Measurements from ENCODE around the gene FBXL7.

FBXL7 gene

DNA sequence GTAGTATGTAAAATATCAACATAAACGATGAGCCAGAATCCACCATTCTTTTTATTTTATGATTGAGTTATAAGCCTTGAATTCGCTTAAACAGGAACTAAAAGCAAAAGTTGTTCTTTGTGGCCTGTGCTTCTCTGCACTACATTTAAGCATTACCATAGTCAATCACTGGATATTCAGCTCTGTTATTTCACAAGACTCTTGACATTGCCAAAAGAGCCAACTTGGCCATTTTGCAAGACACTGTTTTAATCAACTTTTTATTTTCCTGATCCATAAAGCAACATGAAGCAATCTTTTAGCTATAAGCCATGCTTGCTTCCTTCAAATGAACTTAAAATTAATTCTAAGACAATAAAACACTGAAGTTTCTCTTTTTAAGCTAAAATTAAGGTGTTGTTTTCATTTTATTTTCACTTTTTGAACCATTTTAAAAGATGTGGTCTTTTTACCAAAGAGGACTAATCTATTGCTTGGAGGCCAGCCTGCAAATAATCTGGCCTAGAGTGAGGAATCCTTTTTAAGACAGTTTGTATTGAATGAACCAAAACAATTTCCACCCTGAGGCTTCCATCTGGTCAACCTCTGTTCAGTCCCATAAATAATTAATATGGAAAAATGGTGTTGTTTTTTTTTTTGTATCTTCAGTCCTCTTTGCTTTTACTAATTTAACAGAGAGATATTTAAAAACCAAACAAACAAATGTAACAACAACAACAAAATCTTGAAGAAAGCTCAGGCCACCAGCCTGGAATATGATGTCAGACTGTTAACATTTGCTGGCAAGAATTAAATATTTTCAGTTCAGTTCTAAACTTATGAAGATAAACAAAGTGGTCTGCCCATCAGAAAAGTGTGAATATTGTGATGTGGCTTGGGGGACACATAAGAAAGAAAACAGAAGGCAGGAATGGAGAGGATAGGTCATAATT, 405.2 kb downstream of the FBXL7 start:
- no peak for DNase-seq

DNA sequence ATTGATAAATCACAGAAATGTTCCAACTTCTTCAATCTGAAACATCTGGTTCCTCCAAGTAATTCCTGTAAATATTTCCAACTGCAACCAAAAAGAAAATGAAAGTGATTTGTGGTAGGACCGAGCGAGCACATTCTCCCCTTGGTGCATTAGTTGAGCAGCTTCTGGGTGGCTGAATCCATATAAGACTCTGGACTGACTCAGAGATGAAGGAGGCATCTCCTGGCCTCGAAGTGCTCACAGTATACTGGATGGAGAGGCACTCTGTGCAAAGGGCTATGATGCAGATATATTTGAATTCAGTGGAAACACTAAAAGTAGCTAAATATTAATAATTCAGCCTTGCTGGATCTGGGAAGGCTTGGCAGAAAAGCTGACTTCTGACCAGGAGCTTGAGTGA, 414.7 kb downstream of the FBXL7 start:
- DNase-seq, result no peak

DNA sequence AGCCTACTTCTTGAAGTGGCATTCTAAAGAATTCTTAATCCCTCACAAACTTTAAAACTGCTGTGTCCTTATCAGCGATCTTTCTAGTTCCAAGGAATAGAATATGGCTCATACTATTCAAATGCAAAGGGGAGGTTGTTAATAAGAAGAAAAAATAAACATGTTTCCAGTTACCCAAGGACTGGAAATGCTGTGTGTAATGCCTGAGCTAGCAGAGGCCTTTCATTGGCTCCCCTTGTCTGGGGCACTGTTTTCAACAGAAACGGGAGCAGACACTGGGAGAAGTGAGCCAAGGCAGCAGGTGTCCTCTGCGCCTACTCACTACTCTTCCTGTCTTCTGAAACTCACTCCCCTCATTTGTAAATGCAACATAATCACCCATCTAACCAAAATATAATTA, 426.6 kb downstream of the FBXL7 start:
- DNase-seq, result no peak

GRCh38 chr5:15927710-15928380, 427.9 kb downstream of the FBXL7 start:
- no peak for DNase-seq

GRCh38 chr5:15929611-15930263, 429.8 kb downstream of the FBXL7 start:
- DNase-seq, result no peak

DNA sequence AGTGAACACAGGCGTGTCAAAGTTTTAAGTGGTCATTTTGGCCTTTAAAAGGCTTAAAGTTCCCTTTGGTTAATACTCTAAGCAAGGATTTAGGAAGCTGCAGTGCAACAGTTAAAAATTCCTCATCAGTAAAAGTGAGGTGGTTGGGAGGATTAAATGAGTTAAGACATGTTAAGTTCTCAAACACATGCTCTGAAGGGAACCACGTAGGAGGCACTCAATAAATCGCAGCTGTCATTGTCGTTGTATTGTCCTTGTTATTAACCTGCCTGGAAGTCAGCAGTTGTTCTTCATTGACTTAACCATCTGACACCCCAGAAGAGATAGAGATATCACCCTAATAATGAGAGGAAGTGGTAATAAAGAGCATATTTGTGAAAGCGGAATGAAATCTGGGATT, 432.1 kb downstream of the FBXL7 start:
- DNase-seq, result no peak

DNA sequence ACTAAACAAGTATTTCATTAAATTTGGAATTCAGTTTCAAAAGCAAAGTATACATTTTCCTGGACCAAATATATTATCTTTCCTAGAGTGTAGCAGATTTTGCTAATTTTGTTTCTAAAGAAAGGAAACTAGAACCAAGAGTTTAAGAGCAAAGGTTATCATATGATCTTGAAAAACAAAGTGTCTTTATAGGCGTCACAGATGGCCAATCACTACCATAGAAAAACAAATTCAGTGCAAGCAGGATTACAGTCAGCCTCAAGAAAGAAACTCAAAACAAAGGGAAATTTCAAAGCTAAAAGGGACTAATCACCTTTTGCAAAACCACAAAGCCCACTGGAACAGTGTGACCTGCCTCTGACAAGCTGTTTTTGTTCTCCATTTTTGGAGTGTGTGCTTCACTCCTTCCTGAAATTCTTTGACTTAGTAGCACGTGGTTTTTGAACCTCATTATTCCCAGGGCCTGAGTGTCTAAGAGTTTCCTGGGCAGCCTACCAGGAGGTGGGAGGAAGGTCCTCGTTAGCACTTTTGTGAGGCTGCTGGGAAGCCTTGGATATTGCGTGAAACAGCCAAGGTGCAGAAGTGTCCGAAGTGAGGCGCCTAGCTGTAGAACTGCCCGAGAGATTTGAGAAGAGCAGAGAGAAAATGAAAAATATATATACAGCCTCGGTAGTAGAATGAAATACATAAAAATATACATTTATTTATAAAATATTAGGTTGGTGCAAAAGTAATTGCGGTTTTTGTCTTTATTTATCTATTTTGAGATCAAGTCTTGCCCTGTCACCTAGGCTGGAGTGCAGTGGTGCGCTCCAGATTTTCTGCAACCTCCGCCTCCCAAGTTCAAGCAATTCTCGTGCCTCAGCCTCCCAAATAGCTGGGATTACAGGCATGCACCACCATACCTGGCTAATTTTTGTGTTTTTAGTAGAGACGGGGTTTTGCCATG, 433.6 kb downstream of the FBXL7 start:
- DNase-seq, result no peak

DNA sequence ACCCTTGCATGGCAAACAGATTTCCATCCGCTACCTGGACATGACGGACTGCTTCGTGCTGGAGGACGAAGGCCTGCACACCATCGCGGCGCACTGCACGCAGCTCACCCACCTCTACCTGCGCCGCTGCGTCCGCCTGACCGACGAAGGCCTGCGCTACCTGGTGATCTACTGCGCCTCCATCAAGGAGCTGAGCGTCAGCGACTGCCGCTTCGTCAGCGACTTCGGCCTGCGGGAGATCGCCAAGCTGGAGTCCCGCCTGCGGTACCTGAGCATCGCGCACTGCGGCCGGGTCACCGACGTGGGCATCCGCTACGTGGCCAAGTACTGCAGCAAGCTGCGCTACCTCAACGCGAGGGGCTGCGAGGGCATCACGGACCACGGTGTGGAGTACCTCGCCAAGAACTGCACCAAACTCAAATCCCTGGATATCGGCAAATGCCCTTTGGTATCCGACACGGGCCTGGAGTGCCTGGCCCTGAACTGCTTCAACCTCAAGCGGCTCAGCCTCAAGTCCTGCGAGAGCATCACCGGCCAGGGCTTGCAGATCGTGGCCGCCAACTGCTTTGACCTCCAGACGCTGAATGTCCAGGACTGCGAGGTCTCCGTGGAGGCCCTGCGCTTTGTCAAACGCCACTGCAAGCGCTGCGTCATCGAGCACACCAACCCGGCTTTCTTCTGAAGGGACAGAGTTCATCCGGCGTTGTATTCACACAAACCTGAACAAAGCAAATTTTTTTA, 436.7 kb downstream of the FBXL7 start:
- DNase-seq, result no peak

- DNase-seq, result no peak
Measured at GRCh38 chr5:15937708-15938107, 437.7 kb downstream of the FBXL7 start.

DNA sequence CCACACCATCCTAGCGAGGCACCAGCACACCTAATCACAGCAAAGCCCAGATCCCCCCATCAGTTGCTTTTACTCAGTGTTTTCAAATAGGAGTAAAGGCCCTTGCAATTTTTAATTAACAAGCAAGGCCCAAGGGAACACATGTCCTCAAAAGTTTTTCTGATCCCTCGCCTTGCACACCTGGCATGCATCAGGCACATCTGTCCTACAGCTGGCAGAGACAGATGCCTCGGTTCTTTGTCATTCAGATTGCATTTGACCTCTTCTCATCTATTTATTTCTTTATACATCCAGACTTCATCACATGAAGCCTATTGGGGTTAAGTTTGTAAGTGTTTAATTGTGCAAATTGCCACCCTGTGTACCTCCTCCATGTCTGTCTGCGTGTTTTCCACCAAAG, 438.2 kb downstream of the FBXL7 start:
- no peak for DNase-seq

- DNase-seq, result no peak
Measured at GRCh38 chr5:15938961-15939360, 439.0 kb downstream of the FBXL7 start.

DNA sequence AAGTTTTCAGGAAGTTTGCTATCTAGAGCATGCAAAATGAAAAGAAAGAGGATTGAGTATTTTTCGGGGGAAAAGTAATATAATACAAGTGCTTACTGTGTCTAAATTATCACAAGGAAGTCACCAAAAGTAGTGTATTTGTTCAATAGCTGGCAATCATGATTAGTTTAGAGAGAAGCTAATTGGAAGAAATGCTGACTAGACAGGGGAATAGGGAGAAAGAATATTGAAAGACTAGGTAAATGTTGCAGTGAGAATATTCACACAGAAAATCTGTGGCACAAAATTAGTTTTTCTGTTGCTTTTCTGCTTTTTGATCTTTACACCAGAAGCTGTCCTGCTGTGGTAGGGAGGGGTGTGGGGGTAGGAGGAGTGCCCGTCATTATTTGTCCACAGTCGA, 440.9 kb downstream of the FBXL7 start:
- no peak for DNase-seq

- no peak for DNase-seq
Measured at GRCh38 chr5:15943487-15943886, 443.5 kb downstream of the FBXL7 start.

DNA sequence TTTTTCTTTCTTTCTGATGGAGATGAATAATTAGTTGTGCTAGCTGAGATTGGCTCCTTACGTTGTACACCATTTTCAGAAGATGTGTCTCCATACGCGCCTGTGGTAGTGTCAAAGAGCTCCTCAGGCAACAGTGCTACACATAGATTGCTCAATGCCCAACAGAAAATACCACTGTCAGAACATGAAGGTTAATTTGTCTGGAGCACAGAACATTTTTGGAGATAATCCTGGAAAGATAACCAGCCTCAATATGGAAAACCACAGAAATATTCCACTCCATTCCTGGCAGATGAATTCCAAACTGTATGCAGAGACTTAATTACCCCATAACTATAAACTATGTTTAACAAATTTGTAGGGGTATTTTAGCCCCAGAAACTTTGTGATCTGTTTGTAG, 446.0 kb downstream of the FBXL7 start:
- DNase-seq, result no peak

DNA sequence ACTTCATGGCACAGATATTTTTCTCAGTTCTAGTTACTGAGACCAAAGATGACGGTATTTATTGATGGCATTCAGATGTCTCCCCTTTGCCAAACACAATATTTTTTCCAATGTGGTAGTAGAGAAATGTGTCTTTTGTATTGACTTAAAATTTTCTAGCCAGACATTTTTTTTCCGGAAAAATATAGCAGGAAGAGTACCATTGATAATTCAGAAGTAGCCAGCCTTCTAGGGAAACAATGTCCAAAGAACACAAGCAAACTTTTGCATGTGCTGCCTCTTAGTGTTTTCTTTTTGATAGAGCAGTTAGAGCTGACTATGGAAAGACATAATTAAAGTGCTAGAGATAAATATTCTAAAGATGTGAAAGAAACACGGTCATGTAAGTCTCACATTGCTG, 448.2 kb downstream of the FBXL7 start:
- DNase-seq, result no peak

DNA sequence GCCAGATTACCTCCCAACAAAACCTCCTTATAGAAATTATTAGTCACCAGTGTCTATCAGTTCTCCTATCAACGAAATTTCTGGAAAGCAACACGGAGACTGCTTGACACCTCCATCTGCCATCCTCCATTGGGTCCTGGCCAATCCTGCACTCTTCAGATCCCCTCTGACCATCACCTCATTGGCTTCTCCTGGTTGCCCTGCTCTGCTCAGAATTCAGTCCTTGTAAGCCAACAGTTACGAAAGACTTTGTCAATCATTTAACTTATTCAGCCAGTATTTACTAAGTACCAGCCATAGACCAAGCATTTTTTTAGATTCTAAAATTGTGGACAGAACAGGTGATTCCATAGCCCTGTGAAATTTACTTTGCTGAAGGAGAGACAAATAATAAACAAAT, 451.1 kb downstream of the FBXL7 start:
- DNase-seq, result no peak

DNA sequence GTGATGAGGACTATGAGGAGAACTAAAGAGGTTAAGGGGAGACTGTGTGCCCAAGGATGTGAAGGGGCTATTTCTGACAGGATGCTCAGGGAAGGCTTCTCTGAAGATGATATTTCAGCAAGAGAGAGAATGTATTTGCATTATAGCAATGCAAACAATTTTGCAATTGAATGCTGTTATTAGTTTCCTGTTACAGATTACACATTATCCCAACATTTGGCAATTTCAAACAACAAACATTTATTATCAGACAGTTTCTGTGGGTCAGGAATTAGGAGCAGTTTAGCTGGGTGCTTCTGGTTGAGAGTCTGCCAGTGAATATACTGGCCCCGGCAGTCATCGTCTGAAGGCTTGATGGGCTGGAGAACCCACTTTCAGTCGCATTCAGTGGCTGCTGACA, 451.6 kb downstream of the FBXL7 start:
- no peak for DNase-seq

DNA sequence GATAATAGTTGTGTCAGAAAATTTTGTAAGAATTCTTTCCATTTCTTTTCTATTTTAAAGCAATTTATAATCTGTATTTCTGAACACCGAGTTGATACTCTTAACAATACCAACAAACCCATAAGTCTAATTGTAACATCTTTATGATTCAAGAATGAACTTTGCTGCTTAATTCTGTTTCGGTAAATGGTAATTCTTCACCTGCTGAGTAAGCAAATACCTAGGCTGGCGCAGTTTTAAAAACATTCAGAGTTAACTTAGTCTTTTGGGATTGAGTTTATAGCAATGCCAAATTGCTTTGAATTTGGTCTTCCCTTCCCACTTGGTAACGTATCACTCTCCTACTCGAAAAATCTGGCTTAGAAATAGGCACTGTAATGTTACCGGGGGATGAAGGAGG, 456.6 kb downstream of the FBXL7 start:
- DNase-seq, result no peak

GRCh38 chr5:15957124-15957523, 457.1 kb downstream of the FBXL7 start:
- DNase-seq, result no peak

GRCh38 chr5:15959370-15960164, 459.6 kb downstream of the FBXL7 start:
- DNase-seq, result no peak

DNA sequence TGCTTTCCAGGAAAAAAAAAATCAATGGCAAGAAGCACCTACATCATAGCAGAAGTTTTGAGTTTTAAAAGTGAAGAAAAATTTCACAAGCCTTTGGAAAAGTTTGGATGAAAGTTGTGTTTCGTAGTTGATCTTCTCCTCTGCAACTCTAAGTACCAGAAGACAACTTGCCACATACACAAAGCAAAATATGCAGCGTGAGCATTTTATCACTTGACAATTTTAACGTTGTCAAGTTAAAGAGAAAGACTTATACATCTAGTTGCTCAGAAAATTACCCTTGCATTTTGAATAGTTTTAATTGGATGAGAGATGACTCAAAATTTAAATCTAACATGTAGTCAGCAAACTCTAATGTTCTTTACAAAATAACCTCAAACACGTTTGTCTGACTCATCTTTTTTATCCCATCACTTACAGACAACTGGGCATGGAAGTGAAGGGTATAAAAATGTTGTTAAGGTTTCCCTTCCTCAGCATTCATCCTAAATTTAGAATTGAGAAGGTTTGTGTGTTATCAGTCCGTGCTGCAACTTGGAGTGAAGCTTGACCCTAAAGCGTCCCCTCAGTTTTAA, 466.2 kb downstream of the FBXL7 start:
- DNase-seq, result no peak
